ENCODE data around the gene ARL6IP1.
A peak's percentile ranks its signal among the peaks of the same experiment; 100 is the strongest.
"Not testable (repeated sequence)": the region's sequence is repeated elsewhere in the genome, so short reads cannot be mapped to it uniquely, and the experiment has no call there.

ARL6IP1 gene

DNA sequence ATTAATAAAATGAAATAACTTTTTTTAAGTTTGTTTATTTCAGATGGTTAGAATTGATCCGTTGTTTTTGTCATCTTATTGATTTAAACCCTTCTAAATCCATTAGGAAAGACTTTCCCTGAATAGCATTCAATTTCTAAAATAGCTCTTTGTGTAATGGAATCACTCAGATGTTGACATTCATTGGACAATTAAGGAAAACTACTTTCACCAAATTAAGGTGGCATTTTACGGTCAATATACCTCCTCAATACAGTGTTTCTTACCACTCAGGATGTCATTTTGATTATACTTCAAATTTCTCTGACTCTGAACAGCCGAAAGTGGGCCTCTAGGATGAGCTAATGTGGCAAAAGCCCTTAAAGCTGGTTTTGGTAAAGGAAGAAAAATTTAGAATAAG lies 1.8 kb downstream of the ARL6IP1 start:
- no peak for DNase-seq (ENCODE audit: low read depth)

DNA sequence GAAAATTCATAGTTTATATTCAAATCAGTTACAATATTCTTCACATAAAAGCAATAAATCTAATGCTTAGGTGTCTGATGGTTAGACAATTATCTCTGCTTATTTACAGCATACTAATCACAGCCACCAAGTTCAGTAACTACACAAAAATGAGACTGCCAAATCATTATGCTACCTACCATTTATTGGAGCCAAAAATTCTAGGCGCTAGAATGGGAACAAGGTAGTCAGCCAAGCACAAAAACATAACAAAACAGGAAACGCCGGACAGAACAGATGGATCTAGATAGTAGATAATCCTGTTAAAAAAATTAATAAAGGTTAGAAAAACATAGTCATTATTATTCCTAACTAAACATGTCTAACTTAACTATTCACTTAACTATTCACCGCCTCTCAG lies 3.6 kb downstream of the ARL6IP1 start:
- no peak for DNase-seq (ENCODE audit: low read depth)

DNA sequence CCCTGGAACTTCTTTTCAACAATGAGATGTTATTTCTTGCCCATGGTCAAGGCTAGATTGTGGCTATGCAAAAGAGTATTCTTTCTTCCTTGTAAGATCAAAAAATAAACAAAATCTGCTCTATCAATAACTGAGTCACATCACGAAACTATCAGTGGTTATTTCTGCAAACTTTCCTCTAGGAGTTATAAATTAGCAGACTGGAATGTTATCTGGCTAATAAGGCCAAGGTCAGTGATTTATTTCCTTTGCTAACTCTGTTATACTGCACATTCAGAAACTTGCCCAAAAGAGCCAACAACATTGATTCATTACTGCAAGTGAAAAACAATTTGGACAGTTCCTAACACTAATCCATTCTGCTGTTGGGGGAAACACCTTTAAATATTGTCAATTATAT lies 5.0 kb downstream of the ARL6IP1 start:
- DNase-seq (ENCODE audit: low read depth): peak; percentile 29

DNA sequence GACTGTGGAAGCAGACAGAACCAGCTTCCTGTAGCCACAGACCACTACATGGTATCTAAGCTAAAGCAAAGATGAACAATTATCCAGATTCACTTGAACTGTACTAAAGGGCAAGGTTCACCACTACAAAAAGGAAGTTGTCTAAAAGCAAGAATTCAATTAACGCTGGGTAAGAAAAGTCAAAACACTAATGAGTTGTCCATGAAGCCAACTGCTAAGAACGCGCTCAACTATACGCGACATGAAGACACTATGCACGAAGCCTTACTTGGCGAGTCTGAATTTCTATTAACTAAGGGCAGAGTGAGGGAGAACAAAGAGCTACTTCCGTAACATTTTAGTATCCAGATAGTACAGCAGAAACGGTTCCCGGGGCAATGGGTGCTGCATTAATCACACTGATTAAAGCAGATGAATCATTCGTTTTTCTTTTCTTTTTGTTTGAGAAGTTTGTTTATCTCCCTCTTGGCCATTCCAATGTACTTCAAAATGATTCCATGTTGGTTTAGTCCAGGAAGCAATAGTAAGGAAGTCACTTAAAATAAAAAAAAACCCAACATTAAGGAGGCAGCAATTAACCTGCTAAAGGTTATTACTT lies 8.4 kb downstream of the ARL6IP1 start:
- DNase-seq (ENCODE audit: low read depth): no peak

DNA sequence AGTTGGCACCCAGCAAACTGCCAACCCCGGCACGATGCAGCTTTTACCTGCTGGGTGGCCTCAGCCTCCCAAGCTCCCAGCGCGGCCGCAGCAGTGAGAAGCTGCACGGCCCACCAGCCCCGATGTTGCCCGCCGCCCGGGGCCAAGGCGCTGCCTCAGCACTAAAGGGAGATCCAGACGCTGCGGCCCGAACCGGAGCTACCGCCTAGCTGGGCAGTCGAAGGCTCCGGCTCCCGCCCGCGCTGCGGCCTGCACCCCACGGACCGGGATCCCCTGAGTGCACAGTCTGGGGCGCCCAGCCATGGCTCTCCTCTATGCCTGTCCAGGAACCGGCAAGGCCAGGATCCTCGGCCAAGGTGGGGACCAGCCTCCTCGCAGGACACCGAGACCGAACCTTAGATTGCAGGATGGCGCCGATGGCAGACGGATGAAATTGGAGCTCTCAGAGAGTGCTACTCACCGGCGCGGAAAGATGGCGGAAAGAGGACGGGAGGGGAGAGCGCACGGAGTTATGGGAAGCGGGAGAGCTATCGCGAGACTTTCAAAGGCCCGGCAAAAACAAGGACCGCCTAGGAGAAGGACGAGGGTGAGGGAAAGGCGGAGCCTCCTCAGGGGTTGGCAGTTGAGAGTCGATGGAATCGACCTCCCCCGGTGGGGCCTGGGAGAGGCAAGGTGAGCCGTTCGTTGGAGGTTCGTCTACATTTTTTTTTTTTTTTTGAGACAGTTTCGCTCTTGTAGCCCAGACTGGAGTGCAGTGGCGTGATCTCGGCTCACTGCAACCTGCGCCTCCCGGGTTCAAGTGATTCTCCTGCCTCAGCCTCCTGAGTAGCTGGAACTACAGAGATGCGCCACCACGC lies 11.3 kb downstream of the ARL6IP1 start, which contains the start of gene RPS15A:
Gene RPS15A, minus strand, starts transcription at position 485 of the 857 bp plus-strand sequence. CDS start 1,221 bp downstream, outside the sequence.
- DNase-seq (ENCODE audit: low read depth): peak; percentile 98

DNA sequence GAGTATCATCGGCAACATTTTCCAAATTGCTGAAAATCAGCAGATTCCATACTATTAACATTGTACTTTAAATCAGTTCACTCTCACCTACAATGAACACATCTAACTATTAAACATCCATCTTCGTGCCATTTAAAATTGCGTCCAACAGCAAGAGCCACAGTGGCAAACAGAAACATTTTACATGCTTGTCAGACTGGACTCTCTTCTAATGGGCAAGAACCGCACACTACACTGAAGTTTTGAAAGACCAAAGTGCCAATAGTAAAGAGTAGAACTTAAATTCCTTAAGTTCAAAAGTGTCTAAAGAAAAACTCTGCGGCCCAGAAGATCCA lies 11.9 kb downstream of the ARL6IP1 start:
- DNase-seq (ENCODE audit: low read depth): no peak

DNA sequence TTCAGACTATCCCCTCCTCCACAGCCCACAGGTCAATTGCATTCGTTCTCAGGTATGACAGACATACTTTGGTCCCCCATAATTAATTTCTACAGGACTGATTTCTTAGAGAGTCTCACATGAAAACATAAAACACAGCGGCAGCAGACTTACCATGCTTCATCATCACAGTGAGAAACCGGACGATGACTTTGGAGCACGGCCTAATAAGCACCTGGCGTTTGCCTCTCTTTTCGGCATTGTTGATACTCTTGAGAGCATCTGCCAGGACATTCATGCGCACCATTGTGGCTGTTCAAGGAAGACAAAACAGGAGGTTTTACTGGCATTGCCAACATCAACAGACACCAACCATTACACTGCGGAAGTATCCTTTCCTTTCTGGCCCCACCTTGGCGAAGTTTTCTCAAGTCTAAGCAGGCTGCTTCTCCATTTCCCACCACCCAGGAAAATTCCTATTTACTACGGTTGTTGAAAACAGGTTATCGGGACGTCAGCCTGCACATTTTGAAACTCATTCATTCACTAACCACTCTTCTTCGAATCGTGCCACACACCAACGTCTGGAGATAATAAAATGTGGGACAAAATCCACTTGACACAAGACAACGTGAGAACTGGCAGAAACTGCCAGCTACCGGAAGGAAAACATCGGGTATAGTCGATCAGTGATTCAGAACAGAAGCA lies 12.4 kb downstream of the ARL6IP1 start:
- DNase-seq (ENCODE audit: low read depth): no peak

DNA sequence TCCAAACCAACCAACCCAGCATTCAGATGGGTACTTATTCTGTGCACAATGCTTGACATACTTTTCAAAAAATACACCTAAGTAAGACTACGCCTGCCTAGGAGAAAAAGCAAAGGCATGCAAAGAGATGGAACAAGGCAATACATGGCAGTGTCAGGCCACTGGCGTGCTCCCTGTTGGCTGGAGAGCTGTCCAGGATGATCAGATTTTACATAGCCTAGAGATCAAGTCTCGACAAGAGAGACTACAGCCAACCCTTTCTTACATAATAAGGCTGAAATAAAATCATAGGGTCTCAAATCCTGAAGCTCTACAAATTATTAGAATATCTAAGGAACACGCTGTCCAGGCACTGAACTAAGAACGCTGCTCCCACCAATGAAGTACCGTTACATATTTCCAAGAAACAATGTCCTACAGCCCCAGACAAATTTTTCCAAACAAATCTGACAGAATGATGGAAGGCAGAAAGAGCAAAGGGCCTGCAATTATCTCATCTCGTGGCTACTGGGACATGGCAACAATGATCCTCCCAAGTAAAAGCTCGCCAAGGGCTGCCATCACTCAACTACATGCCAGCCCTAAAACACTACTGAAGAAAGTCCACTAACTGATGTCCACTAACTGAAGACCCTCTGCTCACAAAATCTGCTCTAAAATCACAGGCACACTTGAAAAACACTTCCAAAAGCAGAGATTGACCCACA lies 16.3 kb downstream of the ARL6IP1 start:
- peak; percentile 67 for DNase-seq (ENCODE audit: low read depth)

DNA sequence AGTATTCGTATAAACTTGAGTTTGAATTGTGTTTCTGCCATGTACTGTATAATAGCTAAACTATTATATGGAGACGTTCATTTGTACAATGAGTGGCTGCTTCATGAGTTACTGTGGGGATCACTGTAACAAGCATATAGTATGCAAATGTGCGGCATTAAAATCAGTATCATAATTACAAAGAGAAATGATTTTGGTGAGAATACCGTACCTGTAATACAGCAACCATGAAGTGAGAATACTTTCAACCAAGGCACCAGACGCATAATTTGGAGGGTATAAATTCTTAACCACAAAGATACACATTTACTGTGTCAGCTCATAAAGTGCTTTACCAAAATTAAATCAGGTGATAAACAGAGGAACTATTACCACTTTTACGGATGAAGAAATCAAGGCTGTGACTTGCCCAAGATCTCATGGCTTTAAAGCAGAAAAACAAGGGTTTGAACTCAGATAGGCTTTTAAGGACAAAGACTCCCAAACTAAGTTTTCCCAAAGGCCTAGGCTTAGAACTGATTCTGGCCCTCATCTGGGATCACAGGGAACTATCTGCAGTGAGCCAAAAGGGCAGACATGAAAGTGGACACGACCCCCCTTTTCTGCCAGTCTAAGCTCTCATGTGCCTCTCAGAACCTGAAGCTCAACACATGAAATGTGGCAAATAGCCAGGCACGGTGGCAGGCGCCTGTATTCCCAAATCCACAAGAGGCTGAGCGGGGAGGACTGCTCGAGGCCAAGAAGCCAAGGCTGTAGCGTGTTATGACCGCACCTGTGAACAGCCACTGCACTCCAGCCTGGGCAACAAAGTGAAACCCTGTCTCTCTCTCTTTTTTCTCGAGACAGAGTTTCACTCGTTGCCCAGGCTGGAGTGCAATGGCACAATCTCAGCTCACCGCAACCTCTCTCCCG lies 17.7 kb downstream of the ARL6IP1 start:
- no peak for DNase-seq (ENCODE audit: low read depth)

DNA sequence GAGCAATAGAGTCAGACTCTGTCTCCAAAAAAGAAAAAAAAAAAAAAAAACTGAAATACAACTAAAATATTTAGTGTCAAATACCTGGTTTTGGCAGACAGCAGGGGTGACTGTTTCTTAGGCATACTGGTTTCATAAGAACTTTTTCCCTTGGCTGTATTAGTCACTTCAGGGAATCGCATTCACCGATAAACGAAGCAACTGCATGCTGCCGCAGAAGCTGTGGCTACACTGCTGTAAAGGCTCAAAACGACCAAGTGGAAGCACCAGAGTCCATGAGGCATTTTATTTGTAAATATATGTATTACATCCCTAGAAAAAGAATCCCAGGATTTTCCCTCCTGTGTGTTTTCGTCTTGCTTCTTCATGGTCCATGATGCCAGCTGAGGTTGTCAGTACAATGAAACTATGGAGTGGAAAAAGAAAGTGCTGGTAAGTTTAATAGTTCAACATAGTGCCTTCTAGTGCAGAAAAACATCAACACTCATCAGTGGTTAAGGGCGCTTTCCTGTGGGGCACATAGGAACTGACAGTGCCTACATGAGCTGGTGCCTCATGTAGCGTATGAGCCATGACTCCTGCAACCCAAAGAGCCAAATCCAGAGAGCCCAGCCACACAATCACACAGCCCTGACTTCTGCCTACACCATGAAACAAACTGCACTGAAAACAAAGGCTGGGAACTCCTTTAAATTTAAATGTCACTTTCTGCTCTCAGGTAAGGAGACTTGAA lies 18.5 kb downstream of the ARL6IP1 start:
- DNase-seq (ENCODE audit: low read depth): no peak

DNA sequence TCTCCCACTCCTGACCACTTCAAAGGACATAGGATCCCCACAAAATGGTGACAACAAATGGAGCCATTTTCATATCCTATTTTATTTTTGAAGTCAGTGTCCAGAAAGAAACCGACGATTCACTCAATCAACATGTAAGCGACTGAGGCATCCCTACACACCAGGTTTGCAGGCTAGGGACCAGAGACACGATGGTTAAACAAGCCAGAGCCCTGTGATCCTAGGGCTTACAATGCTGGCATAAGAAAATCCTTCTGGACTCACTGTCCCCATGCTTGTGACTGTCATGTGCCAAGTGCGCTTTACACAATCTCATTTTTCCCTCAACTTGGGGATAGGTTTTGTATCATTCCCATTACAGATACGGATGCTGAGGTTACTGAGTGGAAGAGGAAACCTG lies 20.1 kb downstream of the ARL6IP1 start:
- not testable (repeated sequence) for DNase-seq (ENCODE audit: low read depth)

DNA sequence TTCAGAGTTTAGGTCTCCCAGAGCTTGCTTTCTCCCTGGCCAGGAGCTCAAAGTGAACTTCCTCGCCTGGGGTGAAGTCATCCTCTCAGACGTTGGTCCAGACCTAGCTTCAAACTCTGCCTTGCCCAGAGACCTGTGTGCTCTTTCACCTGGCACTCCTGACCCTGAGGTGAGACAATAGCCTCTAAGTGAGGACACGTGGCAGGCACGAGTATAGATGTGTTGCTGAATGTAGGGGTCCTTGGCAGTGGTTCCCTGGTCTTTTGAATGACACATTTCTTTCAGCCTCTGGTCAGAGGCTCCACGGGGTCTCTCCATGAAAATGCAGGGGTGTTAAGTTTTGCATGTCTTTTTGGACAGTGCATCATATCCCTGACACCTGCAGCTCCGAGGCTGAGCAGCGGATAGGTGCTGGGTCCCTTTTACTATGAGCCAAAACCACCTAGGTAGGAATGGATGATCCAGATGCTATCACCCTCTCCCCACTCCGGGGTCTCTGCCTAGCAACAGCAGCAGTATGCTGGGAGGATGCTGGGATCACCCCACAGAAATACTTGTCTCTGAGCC lies 20.8 kb downstream of the ARL6IP1 start:
- DNase-seq (ENCODE audit: low read depth): not testable (repeated sequence)

DNA sequence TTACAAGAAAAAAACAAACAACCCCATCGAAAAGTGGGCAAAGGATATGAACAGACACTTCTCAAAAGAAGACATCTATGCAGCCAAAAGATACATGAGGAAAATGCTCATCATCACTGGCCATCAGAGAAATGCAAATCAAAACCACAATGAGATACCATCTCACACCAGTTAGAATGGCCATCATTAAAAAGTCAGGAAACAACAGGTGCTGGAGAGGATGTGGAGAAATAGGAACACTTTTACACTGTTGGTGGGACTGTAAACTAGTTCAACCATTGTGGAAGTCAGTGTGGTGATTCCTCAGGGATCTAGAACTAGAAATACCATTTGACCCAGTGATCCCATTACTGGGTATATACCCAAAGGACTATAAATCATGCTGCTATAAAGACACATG lies 23.7 kb downstream of the ARL6IP1 start:
- DNase-seq (ENCODE audit: low read depth): not testable (repeated sequence)

DNA sequence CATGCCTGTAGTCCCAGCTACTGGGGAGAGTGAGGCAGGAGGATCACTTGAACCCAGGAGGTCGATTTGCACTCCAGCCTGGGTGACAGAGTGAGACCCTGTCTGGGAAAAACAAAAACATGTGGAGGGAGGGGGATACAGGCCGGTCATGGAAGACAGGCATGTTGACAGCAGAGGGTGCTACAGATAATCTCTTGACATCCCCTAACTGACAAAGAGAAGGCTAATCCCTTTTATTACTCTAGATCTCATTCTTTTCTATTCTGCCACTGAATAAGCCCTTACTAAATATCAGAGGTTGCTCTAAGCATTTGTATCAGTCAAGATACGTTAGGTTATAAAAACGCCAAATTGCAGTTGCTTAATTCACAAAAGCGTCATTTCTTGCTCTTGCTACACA lies 25.0 kb downstream of the ARL6IP1 start:
- not testable (repeated sequence) for DNase-seq (ENCODE audit: low read depth)

DNA sequence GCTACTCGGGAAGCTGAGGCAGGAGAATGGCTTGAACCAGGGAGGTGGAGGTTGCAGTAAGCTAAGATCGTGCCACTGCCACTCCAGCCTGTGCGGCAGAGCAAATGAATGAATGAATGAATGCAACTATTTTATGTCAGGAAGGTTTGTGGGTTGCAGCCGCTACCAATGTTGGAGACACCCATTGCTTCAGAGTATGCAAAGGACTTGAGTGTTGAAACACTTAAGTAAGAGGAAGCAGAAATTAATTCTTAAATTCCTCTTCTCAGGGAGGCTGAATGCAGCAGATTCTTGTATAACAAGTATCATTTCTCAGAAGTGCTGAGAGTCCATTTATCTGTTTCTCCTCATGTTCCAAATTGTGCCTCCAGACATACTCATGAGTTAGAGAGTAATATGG lies 26.7 kb downstream of the ARL6IP1 start:
- not testable (repeated sequence) for DNase-seq (ENCODE audit: low read depth)

DNA sequence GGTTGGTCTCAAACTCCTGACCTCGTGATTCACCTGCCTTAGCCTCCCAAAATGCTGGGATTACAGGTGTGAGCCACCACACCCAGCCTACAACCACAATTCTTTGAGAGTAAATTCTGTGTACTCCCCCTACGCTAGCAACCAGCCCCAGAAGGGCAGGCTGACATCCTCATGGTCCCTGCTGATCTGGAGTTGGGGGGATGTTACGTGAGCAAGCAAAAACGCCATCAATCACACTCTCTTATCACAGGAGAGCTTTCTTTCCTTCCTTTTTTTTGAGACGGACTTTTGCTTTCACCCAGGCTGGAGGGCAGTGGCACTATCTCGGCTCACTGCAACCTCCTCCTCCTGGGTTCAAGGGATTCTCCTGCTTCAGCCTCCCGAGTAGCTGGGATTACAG lies 29.2 kb downstream of the ARL6IP1 start:
- DNase-seq (ENCODE audit: low read depth): not testable (repeated sequence)

DNA sequence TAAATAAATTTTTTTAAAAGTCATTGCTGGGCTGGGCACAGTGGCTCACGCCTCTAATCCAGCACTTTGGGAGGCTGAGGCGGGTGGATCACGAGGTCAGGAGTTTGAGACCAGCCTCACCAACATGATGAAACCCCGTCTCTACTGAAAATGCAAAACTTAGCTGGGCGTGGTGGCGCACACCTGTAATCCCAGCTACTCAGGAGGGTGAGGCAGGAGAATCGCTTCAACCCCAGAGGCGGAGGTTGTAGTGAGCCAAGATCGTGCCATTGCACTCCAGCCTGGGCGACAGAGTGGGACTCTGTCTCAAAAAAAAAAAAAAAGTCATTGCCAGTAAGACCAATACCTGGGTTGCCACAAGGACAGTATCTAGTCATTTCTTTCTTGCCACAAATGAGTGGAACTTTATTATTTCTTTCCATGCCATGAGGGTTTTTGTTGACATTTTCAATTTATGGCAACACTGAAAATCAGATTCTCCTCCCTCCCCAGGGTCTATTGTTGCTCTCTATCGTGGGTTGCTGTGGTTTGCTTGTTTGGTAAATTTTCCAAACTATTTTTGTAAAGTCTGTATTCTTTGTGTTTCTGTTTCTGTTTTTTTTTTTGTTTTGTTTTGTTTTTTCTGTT lies 30.9 kb downstream of the ARL6IP1 start:
- not testable (repeated sequence) for DNase-seq (ENCODE audit: low read depth)

DNA sequence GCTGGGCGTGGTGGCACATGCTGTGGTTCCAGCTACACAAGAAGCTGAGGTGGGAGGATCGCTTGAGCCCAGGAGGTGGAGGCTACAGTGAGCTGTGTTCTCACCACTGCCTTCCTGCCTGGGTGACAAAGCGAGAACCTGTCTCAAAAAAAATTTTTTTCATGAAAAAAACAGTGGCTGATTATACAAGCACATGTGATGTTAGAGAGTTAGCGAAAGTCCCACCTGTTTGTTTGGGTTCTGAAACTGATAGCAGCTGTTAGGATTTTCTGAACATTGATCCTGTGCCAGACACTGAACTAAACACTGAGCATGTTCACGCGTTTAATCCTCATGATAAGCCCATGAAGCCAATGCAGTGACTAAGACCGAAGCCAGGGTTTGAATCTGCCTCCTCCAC lies 34.1 kb downstream of the ARL6IP1 start:
- DNase-seq (ENCODE audit: low read depth): not testable (repeated sequence)

DNA sequence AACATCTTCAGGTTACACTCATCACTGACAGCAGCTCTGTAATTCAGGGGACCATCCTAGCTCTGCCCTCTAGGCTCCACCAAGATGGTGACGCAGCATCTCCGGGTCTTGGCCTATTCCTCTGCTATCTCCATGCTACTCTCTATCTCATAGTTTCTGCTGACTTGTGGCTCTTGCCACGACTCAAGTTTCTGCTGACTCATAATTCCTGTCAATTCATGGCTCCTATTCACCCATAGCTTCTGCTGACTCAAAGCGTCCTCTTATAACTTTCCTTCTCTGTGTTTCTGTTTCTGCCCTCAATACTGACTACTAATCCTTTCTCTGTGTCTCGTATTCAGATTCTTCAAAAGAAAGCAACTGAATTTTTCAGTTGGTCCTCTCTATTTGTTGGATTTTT lies 38.6 kb downstream of the ARL6IP1 start:
- DNase-seq (ENCODE audit: low read depth): not testable (repeated sequence)

All from amniotic epithelial cell (primary cell).